ENCODE data around the gene CTDSPL. TPM values are rescaled to one million over a fixed set of nuclear protein-coding genes. Genes with fewer than 3 reads are reported as not detected.

Gene CTDSPL
- total and polyA plus RNA-seq, 11 donors = 9.2 to 54.6 (median 36.0) TPM

GRCh38 chr3:37862903-37863815 is 1.5 kb downstream of the CTDSPL start:
- DNase-seq (peak in 1 of 5 donors; percentile 38), ATAC-seq (peak in 1 of 4 donors; percentile 22)
- peak overlapping the region; percentile 53 to 93 (median 86) for H3K27ac ChIP-seq
- peaks cover 8 to 50% (median 31%) of the 10 kb centered on the region in 12 donors for H3K4me1 ChIP-seq
- H3K36me3 ChIP-seq = no peaks in the 10 kb centered on the region
- intact Hi-C loops (cut with DNase I) = loop anchor here in 1 of 10 donors (2.0 kb wide), 1 partner anchor 30 kb away; no protein-coding TSS in a partner anchor
- WGBS, 4 donors = 25 to 47% (median 31%) methylated on average over 13 of the region's 13 CpGs
- H3K9me3 ChIP-seq = peaks cover 0 to 9% (median 0%) of the 10 kb centered on the region in 12 donors
- H3K4me3 ChIP-seq = peak overlapping the region; percentile 43 to 89 (median 74)
- H3K27me3 ChIP-seq = no peaks in the 10 kb centered on the region
- peak in 1 of 2 donors; percentile 20 for TF ChIP-seq POLR2A (IDR thresholded peaks at IDR 0.05)
- no peak for TF ChIP-seq CTCF (IDR thresholded peaks at IDR 0.05)

GRCh38 chr3:37863949-37864822 is 2.5 kb downstream of the CTDSPL start:
- DNase-seq (no peak), ATAC-seq (no peak)
- H3K4me3 ChIP-seq = peak overlapping the region in 7 of 12 donors; percentile 71 to 89 (median 82)
- H3K4me1 ChIP-seq = peaks cover 8 to 50% (median 31%) of the 10 kb centered on the region in 12 donors
- WGBS, 4 donors = 55 to 71% (median 58%) methylated on average over 5 of the region's 5 CpGs
- peaks cover 0 to 13% (median 0%) of the 10 kb centered on the region in 12 donors for H3K9me3 ChIP-seq
- intact Hi-C loops (cut with DNase I) = loop anchor here in 1 of 10 donors (2.0 kb wide), 1 partner anchor 29 kb away; no protein-coding TSS in a partner anchor
- no peaks in the 10 kb centered on the region for H3K36me3 ChIP-seq
- TF ChIP-seq CTCF (IDR thresholded peaks at IDR 0.05) = no peak
- peak overlapping the region in 11 of 12 donors; percentile 64 to 93 (median 85) for H3K27ac ChIP-seq
- H3K27me3 ChIP-seq = no peaks in the 10 kb centered on the region

GRCh38 chr3:37864904-37865303 is 3.2 kb downstream of the CTDSPL start:
- Histone ChIP-seq H3K4me3 (no peak overlapping the region), H3K9me3 (peaks cover 0 to 20% (median 0%) of the 10 kb centered on the region in 12 donors), H3K36me3 (no peaks in the 10 kb centered on the region), H3K27me3 (no peaks in the 10 kb centered on the region), H3K4me1 (peaks cover 8 to 45% (median 28%) of the 10 kb centered on the region in 12 donors), H3K27ac (peak overlapping the region in 2 of 12 donors; percentile 20 to 87)
- no peak for ATAC-seq
- no peak for DNase-seq
- TF ChIP-seq CTCF (IDR thresholded peaks at IDR 0.05) (no peak), POLR2A (IDR thresholded peaks at IDR 0.05) (no peak)
- intact Hi-C loops (cut with DNase I) = no loop called here
- 23 to 35% (median 25%) methylated on average over 1 of the region's 1 CpG for WGBS, 4 donors
